Effector memory CD4-positive, alpha-beta T cell (primary cell): Measurements from ENCODE around the gene SLC15A4.

ENCODE experiments used
- DNase-seq, 3 donors: peaks; one replicate each; pipeline ENCODE4 v3.0.0-alpha.2; 2020
- H3K27ac ChIP-seq: 2 replicates; pipeline ENCODE4 v1.7.0; 2013; ENCODE audit warnings: mild to moderate bottlenecking, low read length, moderate library complexity; ENCODE audit not compliant: insufficient read depth, poor library complexity, severe bottlenecking
- H3K27me3 ChIP-seq: replicated peaks from 2 replicates; pipeline ENCODE4 v1.7.0; 2013; ENCODE audit warnings: mild to moderate bottlenecking, low read length; ENCODE audit not compliant: insufficient read depth, control insufficient read depth, poor library complexity, severe bottlenecking
- H3K36me3 ChIP-seq: 2 replicates; pipeline ENCODE4 v1.7.0; 2013; ENCODE audit warnings: mild to moderate bottlenecking, low read length, moderate library complexity; ENCODE audit not compliant: control insufficient read depth, insufficient read depth
- H3K4me1 ChIP-seq: 2 replicates; pipeline ENCODE4 v1.7.0; 2013; ENCODE audit warnings: low read length, mild to moderate bottlenecking; ENCODE audit not compliant: control insufficient read depth, insufficient read depth, poor library complexity, severe bottlenecking
- H3K4me3 ChIP-seq: 2 replicates; pipeline ENCODE4 v1.7.0; 2013; ENCODE audit warnings: low read length, low read depth, mild to moderate bottlenecking; ENCODE audit not compliant: insufficient read depth, poor library complexity, severe bottlenecking
- H3K9me3 ChIP-seq: 2 replicates; pipeline ENCODE4 v1.7.0; 2013; ENCODE audit warnings: mild to moderate bottlenecking, low read length, moderate library complexity; ENCODE audit not compliant: control insufficient read depth

SLC15A4 gene

GRCh38 chr12:128755566-128755965 lies 68.2 kb downstream of the SLC15A4 start:
- no peaks in the 10 kb centered on the region for H3K27me3 ChIP-seq
- DNase-seq, result no peak
- H3K4me3 ChIP-seq, result no peak overlapping the region
- no peaks in the 10 kb centered on the region for H3K9me3 ChIP-seq
- H3K4me1 ChIP-seq, result no peaks in the 10 kb centered on the region
- H3K27ac ChIP-seq, result no peak overlapping the region
- no peaks in the 10 kb centered on the region for H3K36me3 ChIP-seq

DNA sequence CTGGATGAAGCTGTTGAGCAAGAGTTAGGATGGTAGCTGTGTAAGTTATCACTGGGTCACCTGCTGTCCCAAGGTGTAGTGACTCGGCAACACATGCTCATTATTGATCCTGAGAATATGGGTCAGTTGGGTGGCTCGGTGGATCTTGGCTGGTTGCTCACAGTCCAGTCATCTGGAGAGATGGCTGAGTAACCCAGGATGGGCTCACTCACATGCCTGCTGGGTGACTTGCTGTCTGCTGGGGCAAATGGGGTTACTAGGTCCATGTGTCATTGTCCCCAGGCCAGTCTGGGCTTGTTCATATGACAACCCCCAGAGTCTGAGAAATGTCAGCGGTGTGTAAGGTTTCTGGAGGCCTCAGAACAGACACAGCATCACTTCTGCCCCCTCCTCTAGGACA lies 69.5 kb downstream of the SLC15A4 start:
- Histone ChIP-seq H3K4me1 (no peaks in the 10 kb centered on the region), H3K9me3 (no peaks in the 10 kb centered on the region), H3K27ac (no peak overlapping the region), H3K27me3 (no peaks in the 10 kb centered on the region), H3K4me3 (no peak overlapping the region), H3K36me3 (no peaks in the 10 kb centered on the region)
- DNase-seq, result no peak

DNA sequence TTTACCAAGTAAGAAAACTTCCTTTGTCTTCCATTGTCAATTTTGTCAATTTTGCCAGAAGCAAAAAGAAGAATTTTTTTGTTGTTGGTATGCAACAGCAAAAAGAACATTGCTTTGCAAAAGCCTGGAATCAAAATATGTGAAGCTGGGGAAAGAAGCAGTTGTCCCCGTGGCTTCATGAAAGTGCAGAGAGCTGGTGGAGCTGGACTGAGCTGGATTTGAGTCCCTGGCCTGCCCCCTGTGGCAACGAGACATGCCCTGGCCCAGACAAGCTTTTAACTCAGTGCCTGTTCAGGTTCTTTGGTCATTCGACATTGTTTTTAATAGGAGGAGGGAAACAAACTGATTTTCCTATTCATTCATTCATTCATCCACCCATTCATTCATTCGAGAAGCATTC lies 70.3 kb downstream of the SLC15A4 start:
- Histone ChIP-seq H3K9me3 (no peaks in the 10 kb centered on the region), H3K36me3 (no peaks in the 10 kb centered on the region), H3K27ac (no peak overlapping the region), H3K27me3 (no peaks in the 10 kb centered on the region), H3K4me1 (no peaks in the 10 kb centered on the region), H3K4me3 (no peak overlapping the region)
- DNase-seq, result no peak

DNA sequence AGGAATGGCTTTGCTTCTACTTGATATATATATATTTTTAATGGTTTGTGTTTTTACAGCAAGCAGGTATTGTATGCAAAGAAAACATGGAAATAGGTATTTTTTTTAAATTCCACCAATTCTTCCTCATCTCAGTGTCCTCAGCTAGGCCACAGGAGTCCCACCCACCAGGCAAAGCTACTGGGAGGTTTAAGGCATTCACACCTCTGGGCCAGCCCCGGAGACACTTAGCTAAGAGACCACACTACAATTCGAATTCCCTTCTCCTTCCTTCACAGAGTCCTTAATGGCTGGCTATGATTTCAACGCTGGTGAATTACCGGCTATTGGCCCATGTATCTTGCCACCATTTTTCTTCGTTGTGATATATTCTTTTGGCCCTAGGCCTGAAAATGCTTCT lies 71.4 kb downstream of the SLC15A4 start:
- H3K27me3 ChIP-seq, result no peaks in the 10 kb centered on the region
- no peaks in the 10 kb centered on the region for H3K9me3 ChIP-seq
- no peak overlapping the region for H3K27ac ChIP-seq
- no peak overlapping the region for H3K4me3 ChIP-seq
- no peak for DNase-seq
- no peaks in the 10 kb centered on the region for H3K4me1 ChIP-seq
- no peaks in the 10 kb centered on the region for H3K36me3 ChIP-seq

- no peak for DNase-seq
- Histone ChIP-seq H3K36me3 (no peaks in the 10 kb centered on the region), H3K27ac (no peak overlapping the region), H3K9me3 (no peaks in the 10 kb centered on the region), H3K27me3 (no peaks in the 10 kb centered on the region), H3K4me3 (no peak overlapping the region), H3K4me1 (no peaks in the 10 kb centered on the region)
Measured at GRCh38 chr12:128747441-128747840, 76.3 kb downstream of the SLC15A4 start.

- no peaks in the 10 kb centered on the region for H3K36me3 ChIP-seq
- no peaks in the 10 kb centered on the region for H3K27me3 ChIP-seq
- no peaks in the 10 kb centered on the region for H3K4me1 ChIP-seq
- H3K9me3 ChIP-seq, result no peaks in the 10 kb centered on the region
- no peak overlapping the region for H3K27ac ChIP-seq
- no peak for DNase-seq
- H3K4me3 ChIP-seq, result no peak overlapping the region
Measured at GRCh38 chr12:128745772-128746689, 77.7 kb downstream of the SLC15A4 start.

- no peak for DNase-seq
- no peak overlapping the region for H3K4me3 ChIP-seq
- H3K27ac ChIP-seq, result no peak overlapping the region
- H3K36me3 ChIP-seq, result no peaks in the 10 kb centered on the region
- no peaks in the 10 kb centered on the region for H3K4me1 ChIP-seq
- no peaks in the 10 kb centered on the region for H3K27me3 ChIP-seq
- no peaks in the 10 kb centered on the region for H3K9me3 ChIP-seq
Measured at GRCh38 chr12:128743916-128744315, 79.8 kb downstream of the SLC15A4 start.
